ENCODE data around the gene NODAL.

The NODAL gene

GRCh38 chr10:70445718-70446657 is 4.5 kb upstream of the NODAL start:
- TF ChIP-seq ZNF565 (CRISPR knock-in tag; conservative IDR thresholded peaks at IDR 0.05; ENCODE audit: low read depth), result no peak
- no peak for TF ChIP-seq TSHZ2 (CRISPR knock-in tag; IDR thresholded peaks at IDR 0.05)
- TF ChIP-seq TOX (CRISPR knock-in tag; IDR thresholded peaks at IDR 0.05; ENCODE audit: borderline replicate concordance), result no peak
- no peak for TF ChIP-seq PATZ1 (CRISPR knock-in tag; IDR thresholded peaks at IDR 0.05; ENCODE audit: borderline replicate concordance)
- TF ChIP-seq ISL1 (CRISPR knock-in tag; IDR thresholded peaks at IDR 0.05), result peak; percentile 19; the same call in 1 of the 2 replicates
- no peak for TF ChIP-seq RARB (CRISPR knock-in tag; IDR thresholded peaks at IDR 0.05)
- TF ChIP-seq ZC3H10 (CRISPR knock-in tag; IDR thresholded peaks at IDR 0.05), result no peak
- TF ChIP-seq ZFP3 (CRISPR knock-in tag; IDR thresholded peaks at IDR 0.05), result no peak
- ATAC-seq, result peak; percentile 88

- TF ChIP-seq ARNTL (CRISPR knock-in tag; IDR thresholded peaks at IDR 0.05; ENCODE audit: borderline replicate concordance, low read depth) (no peak), POU6F1 (CRISPR knock-in tag; IDR thresholded peaks at IDR 0.05; ENCODE audit: borderline replicate concordance, low read depth) (no peak), TOX (CRISPR knock-in tag; IDR thresholded peaks at IDR 0.05; ENCODE audit: borderline replicate concordance) (no peak)
- ATAC-seq, result no peak
Measured at GRCh38 chr10:70444744-70445143, 3.3 kb upstream of the NODAL start.

GRCh38 chr10:70442332-70442988 is 979 bp upstream of the NODAL start:
- no peak for ATAC-seq
- TF ChIP-seq CREB5 (CRISPR knock-in tag; IDR thresholded peaks at IDR 0.05; ENCODE audit: low read depth) (no peak), RARB (CRISPR knock-in tag; IDR thresholded peaks at IDR 0.05) (no peak), CSDC2 (CRISPR knock-in tag; IDR thresholded peaks at IDR 0.05) (no peak), ZFP3 (CRISPR knock-in tag; IDR thresholded peaks at IDR 0.05) (no peak), CSRNP3 (CRISPR knock-in tag; IDR thresholded peaks at IDR 0.05) (no peak), TOX (CRISPR knock-in tag; IDR thresholded peaks at IDR 0.05; ENCODE audit: borderline replicate concordance) (no peak), ZNF70 (CRISPR knock-in tag; IDR thresholded peaks at IDR 0.05) (no peak), OSR1 (CRISPR knock-in tag; IDR thresholded peaks at IDR 0.05) (no peak), GLIS3 (CRISPR knock-in tag; IDR thresholded peaks at IDR 0.05) (no peak), ISL1 (CRISPR knock-in tag; IDR thresholded peaks at IDR 0.05) (no peak), ZFP30 (CRISPR knock-in tag; IDR thresholded peaks at IDR 0.05) (no peak)

All from SK-N-SH treated with all-trans-retinoic acid at 6 μM for 48 hours (cell line).